Karpas-422 (cell line): ENCODE measurements around the gene TUBA4A. TPM values are rescaled to one million over a fixed set of nuclear protein-coding genes. Genes with fewer than 3 reads are reported as not detected.

Experiments used
- DNase-seq: peaks from one replicate; pipeline ENCODE4 v3.0.0-alpha.2; 2015
- H2AFZ ChIP-seq: fragments of 200-600 bp; sonication (generic); 2 replicates; pipeline ENCODE4 v1.6.1; 2014; ENCODE audit warnings: antibody characterized with exemption, low read length, mixed read lengths
- H3K27ac ChIP-seq: fragments of 200-600 bp; sonication (generic); 2 replicates; pipeline ENCODE4 v1.5.1; 2014; ENCODE audit warnings: mild to moderate bottlenecking, low read length, moderate library complexity
- H3K27me3 ChIP-seq: fragments of 200-600 bp; sonication (generic); 2 replicates; pipeline ENCODE4 v1.6.1; 2014; ENCODE audit warnings: low read length, mixed read lengths
- H3K36me3 ChIP-seq: fragments of 200-600 bp; sonication (generic); 2 replicates; pipeline ENCODE4 v1.6.1; 2014; ENCODE audit warnings: low read length, mixed read lengths; ENCODE audit not compliant: insufficient read depth
- H3K4me1 ChIP-seq: fragments of 200-600 bp; sonication (generic); 2 replicates; pipeline ENCODE4 v1.6.1; 2014; ENCODE audit warnings: mild to moderate bottlenecking, low read length, mixed read lengths
- H3K4me2 ChIP-seq: fragments of 200-600 bp; sonication (generic); 2 replicates; pipeline ENCODE4 v1.6.1; 2014; ENCODE audit warnings: low read length, low read depth, mild to moderate bottlenecking; ENCODE audit not compliant: poor library complexity, severe bottlenecking
- H3K4me3 ChIP-seq: fragments of 200-600 bp; sonication (generic); 2 replicates; pipeline ENCODE4 v1.5.1; 2014; ENCODE audit warnings: mild to moderate bottlenecking, antibody characterized with exemption, low read length, mixed read lengths
- H3K79me2 ChIP-seq: fragments of 200-600 bp; sonication (generic); 2 replicates; pipeline ENCODE4 v1.6.1; 2014; ENCODE audit warnings: mild to moderate bottlenecking, low read length, mixed read lengths
- H3K9ac ChIP-seq: fragments of 200-600 bp; sonication (generic); 2 replicates; pipeline ENCODE4 v1.6.0; 2014; ENCODE audit warnings: low read length
- H3K9me2 ChIP-seq: fragments of 200-600 bp; sonication (generic), shearing (Covaris generic); replicated peaks from 2 replicates; pipeline ENCODE4 v1.6.0; 2014; ENCODE audit warnings: mild to moderate bottlenecking, low read length, moderate library complexity; ENCODE audit not compliant: insufficient read depth
- H3K9me3 ChIP-seq: fragments of 300-700, 200-600 bp; sonication (generic); 2 replicates; pipeline ENCODE4 v1.6.1; 2014; ENCODE audit warnings: low read length, mixed read lengths
- H4K20me1 ChIP-seq: fragments of 200-600 bp; sonication (generic); 2 replicates; pipeline ENCODE4 v1.6.1; 2014; ENCODE audit warnings: mild to moderate bottlenecking, antibody characterized with exemption, low read length, low read depth; ENCODE audit not compliant: insufficient read depth
- total RNA-seq: library from RNA; depleted of rRNA; stranded (reverse); fragments of >200 nt; shearing (Covaris generic); gene quantifications from 2 replicates; pipeline ENCODE4 v1.2.3, GENCODE V29; 2014; ENCODE audit warnings: low replicate concordance

TUBA4A gene
- total RNA-seq, 1 experiment from 2014 or later: 61.8 TPM

DNA sequence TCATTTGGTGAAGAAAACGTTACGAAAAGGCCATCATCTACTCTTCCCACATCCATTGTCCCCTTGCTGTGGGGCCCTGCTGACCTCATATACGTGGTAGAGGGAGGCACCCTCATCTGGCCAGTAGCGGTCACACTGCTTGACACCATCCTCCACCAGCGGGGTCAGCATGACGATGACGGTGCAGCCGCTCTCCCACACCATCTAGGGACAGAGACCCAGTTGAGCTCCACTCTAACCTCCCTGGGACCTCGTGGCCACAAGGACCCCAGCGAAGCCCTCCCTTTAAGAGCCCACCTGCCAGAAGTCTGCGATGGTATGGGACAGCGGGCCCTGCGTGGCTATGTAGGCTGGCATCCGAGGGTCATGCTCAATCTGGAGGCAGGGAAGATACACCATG is 42.4 kb upstream of the TUBA4A start:
- Histone ChIP-seq H4K20me1 (no peaks in the 10 kb centered on the region), H3K9me3 (no peaks in the 10 kb centered on the region), H3K79me2 (no peaks in the 10 kb centered on the region), H3K9me2 (no peaks in the 10 kb centered on the region), H3K36me3 (no peaks in the 10 kb centered on the region), H3K4me2 (no peak overlapping the region), H3K4me3 (no peak overlapping the region), H3K27me3 (0 out of 2 replicates have a peak, but pooled peaks cover 4% of the 10 kb centered on the region), H3K27ac (no peak overlapping the region), H3K4me1 (peaks cover 16% of the 10 kb centered on the region), H2AFZ (no peak overlapping the region), H3K9ac (no peak overlapping the region)
- no peak for DNase-seq

DNA sequence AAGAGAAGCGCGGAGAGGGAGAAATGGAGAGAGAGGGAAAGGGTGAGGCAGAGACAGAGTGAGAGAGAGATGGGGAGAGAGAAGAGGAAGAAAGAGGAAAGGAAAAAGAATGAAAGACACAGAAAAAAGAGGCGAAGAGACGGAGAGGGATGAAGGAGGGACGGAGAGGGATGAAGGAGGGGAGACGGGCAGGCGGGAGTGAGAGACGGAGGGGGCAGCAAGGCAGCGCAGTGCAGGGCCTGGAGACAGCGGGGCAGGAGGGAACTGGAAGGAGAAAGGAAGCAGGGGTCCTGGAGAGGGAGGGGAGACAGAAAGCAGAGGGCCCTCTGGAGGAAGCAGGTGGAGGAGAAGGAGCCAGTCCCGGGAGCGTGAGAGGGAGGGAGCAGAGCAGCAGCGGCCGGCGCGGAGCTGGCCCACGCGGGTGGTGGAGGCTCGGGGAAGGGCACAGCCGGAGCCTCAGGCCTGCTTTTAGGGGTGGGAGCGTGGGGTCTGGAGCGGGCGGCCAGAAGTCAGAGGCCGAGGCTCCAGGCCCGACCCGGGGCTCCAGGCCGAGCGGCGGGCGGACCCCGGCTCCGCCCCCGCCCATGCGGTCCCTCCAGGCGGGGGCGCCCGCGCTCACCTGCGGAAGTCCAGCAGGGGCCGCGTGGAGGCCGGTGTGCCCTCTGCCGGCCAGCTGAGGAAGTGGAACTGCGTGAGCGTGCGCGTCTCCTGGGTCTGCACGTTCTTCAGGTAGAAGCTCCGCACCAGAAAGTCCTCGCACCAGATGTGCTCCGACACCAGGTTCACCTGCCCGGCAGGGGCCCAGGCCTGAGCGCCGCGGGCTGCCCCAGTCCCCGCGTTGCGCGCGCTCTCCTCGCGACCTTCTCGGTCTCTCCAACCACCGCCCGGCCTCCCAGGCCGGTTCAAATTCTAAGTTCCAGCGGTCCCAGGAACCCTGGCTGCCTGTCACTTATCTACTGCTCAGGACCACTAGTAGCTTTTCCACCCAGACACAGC is 40.9 kb upstream of the TUBA4A start:
- H3K4me1 ChIP-seq: peaks cover 16% of the 10 kb centered on the region
- H2AFZ ChIP-seq: peak overlapping the region; percentile 88
- 0 out of 2 replicates have a peak, but pooled peaks cover 4% of the 10 kb centered on the region for H3K27me3 ChIP-seq
- H3K79me2 ChIP-seq: no peaks in the 10 kb centered on the region
- H4K20me1 ChIP-seq: no peaks in the 10 kb centered on the region
- peak overlapping the region; percentile 87 for H3K4me2 ChIP-seq
- H3K9me2 ChIP-seq: no peaks in the 10 kb centered on the region
- H3K36me3 ChIP-seq: no peaks in the 10 kb centered on the region
- DNase-seq: peak; percentile 96
- peak overlapping the region; percentile 64 for H3K4me3 ChIP-seq
- no peaks in the 10 kb centered on the region for H3K9me3 ChIP-seq
- peak overlapping the region; percentile 73 for H3K9ac ChIP-seq
- H3K27ac ChIP-seq: no peak overlapping the region

DNA sequence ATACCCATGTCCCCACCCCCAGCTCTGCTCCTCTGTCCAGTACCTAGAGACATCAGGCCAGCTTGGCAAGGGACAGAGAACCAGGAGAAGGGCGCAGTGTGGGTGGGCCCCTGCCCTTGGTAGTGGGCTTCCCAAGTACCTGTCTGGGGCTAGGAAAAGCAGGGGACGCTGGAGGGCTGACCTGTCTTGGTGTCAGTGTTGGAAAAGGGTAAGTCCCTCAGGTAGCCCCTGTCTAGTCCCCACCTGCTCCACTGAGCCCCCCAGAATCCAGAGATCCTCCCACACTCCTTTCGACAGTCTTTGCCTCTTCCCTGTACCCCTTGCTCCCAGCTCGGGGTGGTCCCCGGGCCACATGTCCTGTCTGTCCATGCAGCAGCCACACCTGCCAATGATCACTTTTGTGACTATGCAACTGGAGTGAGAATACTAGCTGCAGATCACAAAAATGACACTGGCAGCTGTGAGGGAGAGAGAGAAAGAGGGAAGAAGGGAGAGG is 40.1 kb upstream of the TUBA4A start:
- DNase-seq: no peak
- 0 out of 2 replicates have a peak, but pooled peaks cover 4% of the 10 kb centered on the region for H3K27me3 ChIP-seq
- H3K27ac ChIP-seq: no peak overlapping the region
- no peaks in the 10 kb centered on the region for H3K79me2 ChIP-seq
- peak overlapping the region; percentile 87 for H3K4me2 ChIP-seq
- H4K20me1 ChIP-seq: no peaks in the 10 kb centered on the region
- no peak overlapping the region for H2AFZ ChIP-seq
- H3K9ac ChIP-seq: peak overlapping the region; percentile 73
- no peaks in the 10 kb centered on the region for H3K36me3 ChIP-seq
- no peaks in the 10 kb centered on the region for H3K9me2 ChIP-seq
- H3K4me3 ChIP-seq: no peak overlapping the region
- peaks cover 13% of the 10 kb centered on the region for H3K4me1 ChIP-seq
- no peaks in the 10 kb centered on the region for H3K9me3 ChIP-seq

DNA sequence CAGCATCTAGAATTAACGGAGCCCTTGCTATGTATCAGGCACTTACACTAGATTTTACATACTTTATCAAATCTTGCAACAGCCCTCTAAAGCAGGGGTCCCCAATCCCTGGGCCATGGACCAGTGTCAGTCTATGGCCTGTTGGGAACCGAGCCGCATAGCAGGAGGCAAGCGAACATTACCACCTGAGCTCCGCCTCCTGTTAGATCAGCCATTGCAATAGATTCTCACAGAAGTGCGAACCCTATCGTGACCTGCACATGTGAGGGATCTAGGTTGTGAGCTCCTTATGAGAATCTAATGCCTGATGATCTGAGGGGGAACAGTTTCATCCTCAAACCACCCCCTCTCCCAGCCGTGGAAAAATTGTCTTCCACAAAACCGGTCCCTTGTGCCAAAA is 38.9 kb upstream of the TUBA4A start:
- Histone ChIP-seq H3K4me3 (no peak overlapping the region), H3K4me1 (peaks cover 12% of the 10 kb centered on the region), H3K9ac (no peak overlapping the region), H3K27ac (no peak overlapping the region), H3K36me3 (no peaks in the 10 kb centered on the region), H3K79me2 (no peaks in the 10 kb centered on the region), H3K4me2 (no peak overlapping the region), H2AFZ (no peak overlapping the region), H4K20me1 (no peaks in the 10 kb centered on the region), H3K9me2 (no peaks in the 10 kb centered on the region), H3K27me3 (0 out of 2 replicates have a peak, but pooled peaks cover 4% of the 10 kb centered on the region), H3K9me3 (no peaks in the 10 kb centered on the region)
- no peak for DNase-seq

DNA sequence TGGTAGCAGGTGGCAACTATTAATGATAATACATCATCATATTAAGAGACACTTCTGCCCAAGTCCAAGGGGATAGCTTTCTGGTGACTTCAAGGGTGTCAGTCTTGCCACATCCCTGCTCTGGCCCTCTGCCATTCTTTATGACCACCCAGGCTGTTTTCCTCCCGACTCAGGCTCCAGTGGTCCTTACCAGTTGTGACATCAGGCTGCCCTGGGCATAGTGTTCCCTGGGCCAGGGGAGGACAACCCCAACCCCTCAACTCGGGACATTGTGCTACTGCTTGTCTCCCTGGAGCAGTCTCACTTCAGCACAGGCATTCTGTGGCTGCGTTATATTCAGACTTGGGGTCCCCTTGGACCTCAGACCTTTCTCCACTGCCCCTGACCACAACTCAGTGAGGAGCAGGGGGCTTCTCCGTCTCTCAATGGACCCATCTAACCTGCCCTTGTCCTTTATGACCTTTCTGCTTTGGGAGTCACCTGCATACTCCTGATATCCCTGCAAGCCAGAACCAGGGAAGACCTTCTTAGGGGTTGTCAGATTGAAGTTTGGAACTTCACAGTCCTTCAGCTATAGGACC is 38.3 kb upstream of the TUBA4A start:
- Histone ChIP-seq H3K4me2 (no peak overlapping the region), H3K36me3 (no peaks in the 10 kb centered on the region), H4K20me1 (no peaks in the 10 kb centered on the region), H3K9me3 (no peaks in the 10 kb centered on the region), H3K27ac (no peak overlapping the region), H3K9ac (no peak overlapping the region), H3K4me3 (no peak overlapping the region), H3K27me3 (0 out of 2 replicates have a peak, but pooled peaks cover 4% of the 10 kb centered on the region), H3K79me2 (no peaks in the 10 kb centered on the region), H3K9me2 (no peaks in the 10 kb centered on the region), H2AFZ (no peak overlapping the region), H3K4me1 (peaks cover 12% of the 10 kb centered on the region)
- DNase-seq: no peak

DNA sequence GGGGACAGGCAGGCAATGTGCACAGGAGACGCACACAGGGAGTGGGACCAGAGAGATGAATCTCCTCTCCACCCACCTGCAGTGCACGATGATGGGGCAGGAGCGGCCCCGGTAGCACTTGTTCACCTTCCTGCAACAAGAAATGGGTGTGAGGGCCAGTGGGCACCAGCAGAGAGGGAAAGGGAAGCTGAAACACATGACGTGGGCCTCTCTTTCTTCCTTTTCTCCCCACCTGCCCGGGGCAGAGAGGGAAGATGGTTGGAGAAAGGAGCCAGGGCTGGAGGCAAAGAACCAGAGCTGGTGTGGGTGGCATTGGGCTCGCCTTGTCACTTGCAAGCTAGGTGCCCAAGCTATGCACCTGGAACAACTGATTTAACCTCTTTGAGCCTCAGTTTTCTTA is 37.7 kb upstream of the TUBA4A start:
- no peaks in the 10 kb centered on the region for H3K36me3 ChIP-seq
- H2AFZ ChIP-seq: no peak overlapping the region
- DNase-seq: no peak

DNA sequence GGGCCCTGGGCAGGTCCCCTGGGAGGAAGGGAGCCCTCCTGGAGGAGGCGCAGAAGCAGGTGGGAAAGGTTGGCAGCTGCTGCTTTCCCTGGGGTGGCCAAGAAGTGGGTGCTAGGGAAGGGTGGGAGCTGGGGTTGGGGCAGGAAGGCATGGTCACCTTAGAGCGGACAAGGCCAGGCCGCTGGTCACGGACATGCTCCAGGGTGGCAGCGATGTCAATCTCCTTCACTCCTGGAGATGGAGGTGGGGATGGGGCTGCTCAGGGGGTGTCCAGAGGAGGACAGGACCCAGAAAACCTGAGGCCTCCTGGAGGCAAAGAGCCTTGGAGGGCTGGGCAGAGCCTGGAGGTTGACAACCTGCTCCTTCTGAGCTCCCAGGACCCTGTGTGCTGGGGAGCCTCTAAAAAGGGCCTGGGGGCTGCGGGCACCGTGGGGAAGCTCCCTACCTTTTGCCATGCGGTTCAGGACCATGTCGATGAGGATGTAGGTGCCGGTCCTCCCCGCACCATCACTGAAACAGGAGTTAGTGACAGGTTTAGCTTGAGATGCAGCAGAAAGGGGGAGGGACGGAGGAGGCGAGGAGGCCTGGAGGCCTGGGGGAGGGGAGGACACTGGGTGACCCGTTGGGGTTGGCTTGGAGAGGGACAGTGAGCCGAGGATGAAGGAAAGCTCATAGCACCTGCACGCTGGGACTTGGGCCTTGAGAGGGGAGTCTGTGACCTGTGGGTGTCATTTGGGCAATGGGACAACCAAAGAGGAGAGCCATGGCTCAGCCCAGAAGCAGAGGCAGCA is 36.9 kb upstream of the TUBA4A start:
- DNase-seq: no peak

More for the DNA sequence above, 37.7 kb upstream of the TUBA4A start:
- Histone ChIP-seq H3K4me1 (peaks cover 12% of the 10 kb centered on the region), H3K9me3 (no peaks in the 10 kb centered on the region), H3K27ac (no peak overlapping the region), H4K20me1 (no peaks in the 10 kb centered on the region), H3K4me2 (no peak overlapping the region), H3K9ac (no peak overlapping the region), H3K9me2 (no peaks in the 10 kb centered on the region), H3K27me3 (0 out of 2 replicates have a peak, but pooled peaks cover 4% of the 10 kb centered on the region), H3K4me3 (no peak overlapping the region), H3K79me2 (no peaks in the 10 kb centered on the region)

More for the DNA sequence above, 36.9 kb upstream of the TUBA4A start:
- Histone ChIP-seq H3K4me3 (no peak overlapping the region), H3K79me2 (no peaks in the 10 kb centered on the region), H3K4me1 (peaks cover 12% of the 10 kb centered on the region), H3K4me2 (no peak overlapping the region), H3K9me2 (no peaks in the 10 kb centered on the region), H3K27me3 (0 out of 2 replicates have a peak, but pooled peaks cover 3% of the 10 kb centered on the region), H3K9ac (no peak overlapping the region), H2AFZ (no peak overlapping the region), H3K36me3 (no peaks in the 10 kb centered on the region), H3K27ac (no peak overlapping the region), H4K20me1 (no peaks in the 10 kb centered on the region), H3K9me3 (no peaks in the 10 kb centered on the region)
